ENCODE data around the gene MED12L. TPM values are rescaled to one million over a fixed set of nuclear protein-coding genes. Genes with fewer than 3 reads are reported as not detected.

MED12L gene
- total RNA-seq, 1 experiment from 2014 or later, result 14.9 TPM

DNA sequence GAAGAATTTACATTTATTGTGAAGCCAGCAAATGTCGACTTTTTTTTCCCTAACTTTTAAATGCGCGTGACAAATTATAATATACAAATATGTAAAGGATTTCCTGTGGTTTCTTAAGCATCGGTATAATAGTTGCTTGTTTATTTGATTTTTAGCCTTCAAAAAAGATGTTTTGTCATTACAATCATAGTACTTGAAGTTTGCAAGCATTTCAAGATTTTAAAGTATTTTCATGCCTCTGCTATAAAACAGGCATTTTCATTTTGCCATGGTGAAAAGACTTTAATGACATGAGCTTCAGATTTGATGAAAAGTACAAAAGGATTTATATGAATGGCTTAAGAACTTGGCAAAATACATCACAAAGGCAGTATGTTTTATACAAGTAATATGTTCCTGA lies 308.5 kb downstream of the MED12L start:
- no CpG with 5 or more reads among the region's 4 CpGs for WGBS (ENCODE audit: extremely low coverage, insufficient read length, low lambda C conversion rate)
- no peak overlapping the region for H2AK5ac ChIP-seq (ENCODE audit: insufficient read length, low read length)
- Mint-ChIP-seq H3K9me3 (no peaks in the 10 kb centered on the region), H3K4me1 (peaks cover 34 to 40% of the 10 kb centered on the region in 2 experiments), H3K36me3 (ENCODE audit: insufficient read depth in 1 of 3, low read depth in 3 of 3) (peaks cover 17 to 30% (median 21%) of the 10 kb centered on the region in 3 experiments), H3K27me3 (ENCODE audit: low read depth) (no peaks in the 10 kb centered on the region), H3K4me3 (peak overlapping the region; percentile 14 to 53; a peak in 3 of 5 replicates), H3K27ac (peak overlapping the region; percentile 83 to 97 (median 96); a peak in 3 of 7 replicates)
- no peak overlapping the region for H2AFZ ChIP-seq (ENCODE audit: low read length)
- H3K14ac ChIP-seq (ENCODE audit: insufficient read depth, low read length), result no peak overlapping the region
- H2BK5ac ChIP-seq (ENCODE audit: insufficient read length, low read length), result no peak overlapping the region
- no peak overlapping the region for H3K4me2 ChIP-seq (ENCODE audit: insufficient read depth, insufficient read length, low read length)
- H2BK15ac ChIP-seq (ENCODE audit: low read depth, low read length), result no peak overlapping the region
- no peaks in the 10 kb centered on the region for H3K79me2 ChIP-seq (ENCODE audit: insufficient read depth, low read length)
- no peak overlapping the region for H3K4ac ChIP-seq (ENCODE audit: low read depth, low read length)
- no peak overlapping the region for H2BK20ac ChIP-seq (ENCODE audit: low read depth, low read length, poor library complexity, severe bottlenecking)
- TF ChIP-seq, protein P1, sequence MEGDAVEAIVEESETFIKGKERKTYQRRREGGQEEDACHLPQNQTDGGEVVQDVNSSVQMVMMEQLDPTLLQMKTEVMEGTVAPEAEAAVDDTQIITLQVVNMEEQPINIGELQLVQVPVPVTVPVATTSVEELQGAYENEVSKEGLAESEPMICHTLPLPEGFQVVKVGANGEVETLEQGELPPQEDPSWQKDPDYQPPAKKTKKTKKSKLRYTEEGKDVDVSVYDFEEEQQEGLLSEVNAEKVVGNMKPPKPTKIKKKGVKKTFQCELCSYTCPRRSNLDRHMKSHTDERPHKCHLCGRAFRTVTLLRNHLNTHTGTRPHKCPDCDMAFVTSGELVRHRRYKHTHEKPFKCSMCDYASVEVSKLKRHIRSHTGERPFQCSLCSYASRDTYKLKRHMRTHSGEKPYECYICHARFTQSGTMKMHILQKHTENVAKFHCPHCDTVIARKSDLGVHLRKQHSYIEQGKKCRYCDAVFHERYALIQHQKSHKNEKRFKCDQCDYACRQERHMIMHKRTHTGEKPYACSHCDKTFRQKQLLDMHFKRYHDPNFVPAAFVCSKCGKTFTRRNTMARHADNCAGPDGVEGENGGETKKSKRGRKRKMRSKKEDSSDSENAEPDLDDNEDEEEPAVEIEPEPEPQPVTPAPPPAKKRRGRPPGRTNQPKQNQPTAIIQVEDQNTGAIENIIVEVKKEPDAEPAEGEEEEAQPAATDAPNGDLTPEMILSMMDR (conservative IDR thresholded peaks at IDR 0.05), result no peak
- H4K8ac ChIP-seq (replicated peaks; ENCODE audit: insufficient read length, low read depth, low read length), result no peak overlapping the region
- H4K5ac ChIP-seq (ENCODE audit: insufficient read length, low read depth, low read length), result no peak overlapping the region
- H3K23ac ChIP-seq (ENCODE audit: insufficient read length, low read depth, low read length), result no peak overlapping the region
- H3K9me3 ChIP-seq (ENCODE audit: control insufficient read depth, low read depth, low read length), result no peaks in the 10 kb centered on the region
- H3T11ph ChIP-seq (ENCODE audit: low read length), result no peak overlapping the region
- no peak overlapping the region for H3K27ac ChIP-seq (ENCODE audit: insufficient read length, low read depth, low read length)
- no peak overlapping the region for H3K56ac ChIP-seq (ENCODE audit: insufficient read length, low read depth, low read length)
- H3K79me1 ChIP-seq (ENCODE audit: insufficient read depth, low read depth, low read length, poor library complexity, severe bottlenecking), result no peaks in the 10 kb centered on the region
- H3K9ac ChIP-seq (ENCODE audit: extremely low read depth, insufficient read length, low read length), result no peak overlapping the region
- H3K27me3 ChIP-seq (ENCODE audit: insufficient read depth, low read length), result no peaks in the 10 kb centered on the region
- no peaks in the 10 kb centered on the region for H3K23me2 ChIP-seq (ENCODE audit: insufficient read length, low read depth, low read length, poor library complexity, severe bottlenecking)
- no peak for DNase-seq
- H3K4me1 ChIP-seq (ENCODE audit: insufficient read depth, low read length), result peaks cover 2% of the 10 kb centered on the region; the same call in 1 of the 2 replicates
- no peak overlapping the region for H3K18ac ChIP-seq (ENCODE audit: insufficient read length, low read depth, low read length)
- H4K91ac ChIP-seq (ENCODE audit: insufficient read length, low read depth, low read length), result no peak overlapping the region
- H2BK12ac ChIP-seq (ENCODE audit: insufficient read length, low read depth, low read length), result no peak overlapping the region
- no peak overlapping the region for H2BK120ac ChIP-seq (ENCODE audit: low read depth, low read length, poor library complexity, severe bottlenecking)
- H4K20me1 ChIP-seq (ENCODE audit: control insufficient read depth, insufficient read depth, insufficient read length), result no peaks in the 10 kb centered on the region

Measured in H9 (cell line).